Progenitor cell of endocrine pancreas (in vitro differentiated cells): ENCODE data around the gene SPNS2. TPM values are rescaled to one million over a fixed set of nuclear protein-coding genes. Genes with fewer than 3 reads are reported as not detected.

Experiments used
- DNase-seq: peaks from one replicate; pipeline ENCODE4 v3.0.0; 2021; ENCODE audit warnings: low spot score; ENCODE audit not compliant: unreplicated experiment
- H3K27ac Mint-ChIP-seq: 2 replicates; pipeline ENCODE4 v1.8.0; 2021; ENCODE audit warnings: mild to moderate bottlenecking, moderate library complexity, mixed read lengths
- H3K27me3 Mint-ChIP-seq: 2 replicates; pipeline ENCODE4 v1.8.0; 2021; ENCODE audit warnings: mixed read lengths
- H3K36me3 Mint-ChIP-seq: 2 replicates; pipeline ENCODE4 v1.8.0; 2022; ENCODE audit warnings: mixed read lengths; ENCODE audit not compliant: insufficient read depth
- H3K4me1 Mint-ChIP-seq: 2 replicates; pipeline ENCODE4 v1.8.0; 2021; ENCODE audit warnings: low read depth, mixed read lengths
- H3K4me3 Mint-ChIP-seq: 2 replicates; pipeline ENCODE4 v1.8.0; 2021; ENCODE audit warnings: low read depth, mild to moderate bottlenecking, moderate library complexity, mixed read lengths
- H3K9me3 Mint-ChIP-seq: 2 replicates; pipeline ENCODE4 v1.8.0; 2021; ENCODE audit warnings: low read depth, mixed read lengths
- total RNA-seq: library from RNA; stranded (reverse); gene quantifications from 2 replicates; pipeline ENCODE4 v1.2.1, GENCODE V29; 2021
- TF ChIP-seq, protein P1 (sequence below): fragments of 200-600 bp; sonication (generic); IDR thresholded peaks from one replicate; pipeline ENCODE4 v1.5.0; 2021; ENCODE audit warnings: antibody characterized with exemption, mild to moderate bottlenecking; ENCODE audit not compliant: unreplicated experiment

The SPNS2 gene
- total RNA-seq, 1 donor from 2014 or later: 0.60 TPM

DNA sequence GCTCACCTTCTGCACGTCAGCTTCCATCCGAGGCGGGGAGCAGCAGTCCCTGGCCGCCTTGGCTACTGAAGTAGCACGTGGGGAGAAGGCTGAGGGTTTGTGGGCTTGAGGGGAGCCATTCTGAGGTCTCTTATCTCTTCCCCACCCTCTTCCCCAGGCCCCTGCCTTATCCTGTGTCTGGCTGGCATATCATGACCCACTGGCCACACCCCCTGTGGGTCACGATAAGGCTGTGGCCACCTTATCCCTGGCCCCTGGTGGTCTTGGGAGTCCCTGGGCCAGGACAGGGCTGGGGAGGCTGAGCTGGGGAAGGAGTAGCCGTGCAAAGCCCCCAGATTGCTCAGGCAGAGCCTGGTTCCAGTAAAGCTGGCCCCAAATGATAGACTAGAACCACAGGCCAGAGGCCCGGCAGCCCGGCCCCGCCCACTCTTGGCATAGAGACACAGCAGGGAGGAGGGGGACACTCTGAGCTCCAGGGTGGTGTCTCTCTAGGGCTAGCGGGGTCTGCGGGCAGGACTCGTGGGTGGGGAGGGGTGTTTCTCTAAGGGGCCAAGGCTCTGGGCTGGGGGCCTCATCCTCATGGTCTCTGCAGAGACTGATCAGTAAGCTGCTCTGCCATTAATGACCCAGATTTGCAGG lies 7.6 kb downstream of the SPNS2 start:
- peaks cover 30% of the 10 kb centered on the region for H3K27me3 Mint-ChIP-seq
- no peak overlapping the region for H3K27ac Mint-ChIP-seq
- no peaks in the 10 kb centered on the region for H3K9me3 Mint-ChIP-seq

DNA sequence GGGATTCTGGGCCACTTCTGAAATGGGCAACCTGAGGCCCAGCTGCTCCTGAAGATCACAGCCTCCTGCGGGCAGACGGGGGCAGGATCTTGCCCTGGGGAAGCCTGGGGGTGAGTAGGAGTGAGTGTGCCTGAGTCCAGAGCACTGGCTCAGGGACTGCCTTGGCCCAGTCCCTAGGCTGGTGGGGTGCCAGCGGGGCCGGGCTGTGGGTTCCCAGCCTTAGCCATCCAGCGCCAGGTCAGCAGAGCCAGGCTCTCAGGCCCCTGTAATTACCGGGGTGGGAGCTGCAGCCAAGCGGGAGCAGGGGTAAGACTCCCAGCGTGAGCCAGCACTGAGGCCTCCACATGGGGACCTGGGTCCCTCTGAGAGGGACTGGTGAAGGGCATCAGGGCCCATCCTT lies 8.2 kb downstream of the SPNS2 start:
- Mint-ChIP-seq H3K4me1 (no peaks in the 10 kb centered on the region), H3K36me3 (no peaks in the 10 kb centered on the region), H3K4me3 (no peak overlapping the region), H3K27ac (no peak overlapping the region), H3K9me3 (no peaks in the 10 kb centered on the region), H3K27me3 (peaks cover 25% of the 10 kb centered on the region)
- TF ChIP-seq, protein P1, sequence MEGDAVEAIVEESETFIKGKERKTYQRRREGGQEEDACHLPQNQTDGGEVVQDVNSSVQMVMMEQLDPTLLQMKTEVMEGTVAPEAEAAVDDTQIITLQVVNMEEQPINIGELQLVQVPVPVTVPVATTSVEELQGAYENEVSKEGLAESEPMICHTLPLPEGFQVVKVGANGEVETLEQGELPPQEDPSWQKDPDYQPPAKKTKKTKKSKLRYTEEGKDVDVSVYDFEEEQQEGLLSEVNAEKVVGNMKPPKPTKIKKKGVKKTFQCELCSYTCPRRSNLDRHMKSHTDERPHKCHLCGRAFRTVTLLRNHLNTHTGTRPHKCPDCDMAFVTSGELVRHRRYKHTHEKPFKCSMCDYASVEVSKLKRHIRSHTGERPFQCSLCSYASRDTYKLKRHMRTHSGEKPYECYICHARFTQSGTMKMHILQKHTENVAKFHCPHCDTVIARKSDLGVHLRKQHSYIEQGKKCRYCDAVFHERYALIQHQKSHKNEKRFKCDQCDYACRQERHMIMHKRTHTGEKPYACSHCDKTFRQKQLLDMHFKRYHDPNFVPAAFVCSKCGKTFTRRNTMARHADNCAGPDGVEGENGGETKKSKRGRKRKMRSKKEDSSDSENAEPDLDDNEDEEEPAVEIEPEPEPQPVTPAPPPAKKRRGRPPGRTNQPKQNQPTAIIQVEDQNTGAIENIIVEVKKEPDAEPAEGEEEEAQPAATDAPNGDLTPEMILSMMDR: no peak
- DNase-seq: no peak

More for the DNA sequence above, 7.6 kb downstream of the SPNS2 start:
- TF ChIP-seq, protein P1: no peak
- no peak overlapping the region for H3K4me3 Mint-ChIP-seq
- peaks cover 4% of the 10 kb centered on the region for H3K4me1 Mint-ChIP-seq
- H3K36me3 Mint-ChIP-seq: no peaks in the 10 kb centered on the region
- DNase-seq: no peak

DNA sequence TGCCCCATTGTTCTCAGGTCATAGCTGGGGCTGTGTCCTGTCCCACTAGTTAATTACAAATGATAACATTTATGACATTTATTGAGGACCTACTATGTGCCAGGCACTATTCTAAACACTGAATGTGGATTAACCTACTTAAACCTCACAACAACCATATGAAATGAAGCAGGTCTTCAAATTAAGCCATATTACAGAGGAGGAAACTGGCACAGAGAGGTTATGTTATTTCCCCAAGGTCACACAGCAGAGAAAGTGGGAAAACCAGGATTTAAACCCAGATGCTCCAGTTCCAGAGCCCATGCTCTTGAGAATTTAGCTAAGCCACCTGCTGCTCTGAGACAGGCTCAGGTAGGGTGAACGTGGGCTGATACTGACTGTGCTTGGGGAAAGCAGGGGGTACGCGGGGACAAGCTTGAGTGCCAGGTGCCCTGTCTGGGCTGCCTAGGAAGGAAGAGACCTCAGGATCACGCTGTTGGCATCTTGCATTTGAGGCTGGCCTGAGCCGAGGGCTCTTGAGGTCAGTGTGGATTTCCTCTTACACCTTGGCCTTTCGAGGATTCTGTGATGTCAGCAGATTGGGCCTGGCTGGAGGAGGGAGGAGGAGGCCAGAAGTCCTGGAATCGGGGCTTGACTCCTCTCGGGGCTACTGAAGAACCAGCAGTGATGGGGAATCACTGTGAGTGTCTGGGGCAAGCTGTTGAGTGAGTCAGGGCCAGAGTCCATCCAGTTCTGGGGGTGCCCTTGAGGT lies 8.9 kb downstream of the SPNS2 start:
- no peak overlapping the region for H3K27ac Mint-ChIP-seq
- H3K9me3 Mint-ChIP-seq: no peaks in the 10 kb centered on the region
- H3K27me3 Mint-ChIP-seq: peaks cover 22% of the 10 kb centered on the region
- H3K4me3 Mint-ChIP-seq: no peak overlapping the region
- no peaks in the 10 kb centered on the region for H3K4me1 Mint-ChIP-seq
- no peak for DNase-seq
- TF ChIP-seq, protein P1: no peak
- no peaks in the 10 kb centered on the region for H3K36me3 Mint-ChIP-seq

DNA sequence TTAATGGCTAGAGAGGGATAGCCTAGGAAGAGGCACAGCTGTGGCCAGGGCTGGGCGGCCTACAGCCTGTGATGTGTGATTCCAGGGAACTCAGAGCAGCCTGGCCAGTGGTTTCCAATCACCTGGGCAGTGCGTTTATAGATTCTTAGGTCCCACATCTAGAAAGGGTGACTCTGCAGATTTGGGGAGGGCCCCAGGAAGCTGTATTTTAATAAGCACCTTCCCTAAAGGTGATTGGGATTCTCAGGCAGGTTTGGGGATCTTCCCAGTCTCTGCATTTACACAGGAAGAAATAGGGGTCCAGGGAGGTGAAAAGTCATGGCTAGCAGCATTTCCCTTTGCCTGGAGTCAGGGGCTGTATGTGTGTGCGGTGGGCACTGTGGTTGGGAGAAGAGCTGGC lies 9.5 kb downstream of the SPNS2 start:
- no peak for DNase-seq
- Mint-ChIP-seq H3K36me3 (no peaks in the 10 kb centered on the region), H3K27me3 (peaks cover 16% of the 10 kb centered on the region), H3K9me3 (no peaks in the 10 kb centered on the region), H3K27ac (no peak overlapping the region), H3K4me1 (peaks cover 2% of the 10 kb centered on the region), H3K4me3 (no peak overlapping the region)
- TF ChIP-seq, protein P1: no peak

DNA sequence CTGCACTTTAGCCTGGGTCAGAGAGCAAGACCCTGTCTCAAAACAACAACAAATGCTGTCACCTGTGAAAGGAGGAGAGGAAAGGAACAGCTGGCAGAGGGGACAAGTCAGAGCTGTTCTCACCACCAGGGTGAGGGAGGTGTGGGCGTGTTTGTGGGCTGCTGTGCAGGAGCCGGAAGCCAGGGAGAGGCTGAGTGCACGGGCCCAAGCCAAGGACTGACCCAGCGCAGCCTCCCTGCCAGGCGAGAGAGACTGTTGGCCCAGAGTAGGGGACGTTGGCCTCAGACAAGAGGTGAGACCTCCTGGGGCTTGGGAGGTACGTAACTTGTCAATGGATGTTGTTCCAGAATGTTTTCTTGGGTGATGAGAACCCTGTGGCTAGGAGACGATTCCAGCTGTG lies 10.7 kb downstream of the SPNS2 start:
- peaks cover 14% of the 10 kb centered on the region for H3K27me3 Mint-ChIP-seq
- H3K4me1 Mint-ChIP-seq: peaks cover 11% of the 10 kb centered on the region
- H3K9me3 Mint-ChIP-seq: no peaks in the 10 kb centered on the region
- TF ChIP-seq, protein P1: no peak
- no peak overlapping the region for H3K4me3 Mint-ChIP-seq
- no peaks in the 10 kb centered on the region for H3K36me3 Mint-ChIP-seq
- DNase-seq: no peak
- no peak overlapping the region for H3K27ac Mint-ChIP-seq
